NT2/D1 (cell line): ENCODE results near the gene ESR2.

Source experiments
- SUZ12 ChIP-seq: IDR thresholded peaks from 2 replicates; pipeline ENCODE4 v1.6.1; 2011; ENCODE audit not compliant: insufficient read length, insufficient read depth; ENCODE audit errors: extremely low read depth
- ZNF274 ChIP-seq: IDR thresholded peaks from 2 replicates; pipeline ENCODE4 v1.6.1; 2011; ENCODE audit warnings: mild to moderate bottlenecking, low read depth, low read length

GRCh38 chr14:64088647-64088964 is 205.6 kb downstream of the ESR2 start:
- TF ChIP-seq ZNF274 (no peak), SUZ12 (no peak)
